HL-60 (cell line): ENCODE data around the gene SCFD1.
A peak's percentile ranks its signal among the peaks of the same experiment; 100 is the strongest.

Source experiments
- DNase-seq, 2 experiments: peaks; one replicate each; pipeline ENCODE4 v3.0.0-alpha.2; 2010 to 2020; ENCODE audit warnings: low read depth in 1 of 2, low spot score in 1 of 2
- H3K27ac ChIP-seq: fragments of 250-450 bp; sonication (Bioruptor Pico); replicated peaks from 2 replicates; pipeline ENCODE4 v1.5.1; 2020; ENCODE audit warnings: mild to moderate bottlenecking, moderate library complexity
- H3K27me3 ChIP-seq: fragments of 250-450 bp; sonication (Bioruptor Pico); 2 replicates; pipeline ENCODE4 v1.5.1; 2021; ENCODE audit warnings: mild to moderate bottlenecking, moderate library complexity; ENCODE audit not compliant: insufficient read depth, poor library complexity, severe bottlenecking
- H3K4me3 ChIP-seq: replicated peaks from 2 replicates; pipeline ENCODE4 v1.5.1; 2011; ENCODE audit warnings: mild to moderate bottlenecking, control low read depth, low read length; ENCODE audit not compliant: insufficient read depth
- CTCF ChIP-seq: IDR thresholded peaks from one replicate; pipeline ENCODE4 v1.5.1; 2011; ENCODE audit warnings: low read length, control low read depth, inconsistent platforms; ENCODE audit not compliant: insufficient read depth
- GABPA ChIP-seq: IDR thresholded peaks from 2 replicates; pipeline ENCODE4 v1.6.1; 2012; ENCODE audit warnings: low read depth
- POLR2AphosphoS5 ChIP-seq: IDR thresholded peaks from 2 replicates; pipeline ENCODE4 v1.6.1; 2012; ENCODE audit warnings: low read depth
- REST ChIP-seq: IDR thresholded peaks from 2 replicates; pipeline ENCODE4 v1.6.1; 2012; ENCODE audit warnings: low read depth; ENCODE audit not compliant: insufficient replicate concordance
- SPI1 ChIP-seq: IDR thresholded peaks from 2 replicates; pipeline ENCODE4 v1.6.1; 2012; ENCODE audit warnings: low read depth, mild to moderate bottlenecking, borderline replicate concordance

Gene SCFD1

GRCh38 chr14:30620178-30620577 is 1.9 kb upstream of the SCFD1 start:
- no peak overlapping the region for H3K27ac ChIP-seq
- DNase-seq: no peak
- no peaks in the 10 kb centered on the region for H3K27me3 ChIP-seq
- no peak overlapping the region for H3K4me3 ChIP-seq
- TF ChIP-seq REST (no peak), CTCF (no peak), GABPA (no peak), SPI1 (no peak)

- peak overlapping the region; percentile 77 for H3K4me3 ChIP-seq
- H3K27ac ChIP-seq: peak overlapping the region; percentile 76
- TF ChIP-seq GABPA (no peak), SPI1 (peak; percentile 40; the same call in 1 of the 2 replicates)
- peak in 1 of 2 experiments; percentile 43 for DNase-seq
- H3K27me3 ChIP-seq: no peaks in the 10 kb centered on the region
These were observed 672 bp upstream of the SCFD1 start for GRCh38 chr14:30621354-30621939.

- no peak for DNase-seq
- H3K27ac ChIP-seq: no peak overlapping the region
- peak overlapping the region; percentile 77 for H3K4me3 ChIP-seq
- no peak for TF ChIP-seq REST
- TF ChIP-seq SPI1: no peak
- no peak for TF ChIP-seq POLR2AphosphoS5
- TF ChIP-seq CTCF: no peak
- TF ChIP-seq GABPA: no peak
- no peaks in the 10 kb centered on the region for H3K27me3 ChIP-seq
These were observed 1.5 kb downstream of the SCFD1 start for GRCh38 chr14:30623412-30624131.

GRCh38 chr14:30624132-30624423 is 2.0 kb downstream of the SCFD1 start:
- Histone ChIP-seq H3K27me3 (no peaks in the 10 kb centered on the region), H3K4me3 (no peak overlapping the region), H3K27ac (no peak overlapping the region)
- no peak for DNase-seq
- no peak for TF ChIP-seq POLR2AphosphoS5
- TF ChIP-seq CTCF: no peak
- no peak for TF ChIP-seq REST
- no peak for TF ChIP-seq SPI1
- no peak for TF ChIP-seq GABPA
